CD4-positive, alpha-beta T cell (primary cell): ENCODE measurements around the gene EIF5A. TPM values are rescaled to one million over a fixed set of nuclear protein-coding genes. Genes with fewer than 3 reads are reported as not detected.

Source experiments
- ATAC-seq: fragments of 200-7000 bp; cut with Tn5 transposase; one replicate; pipeline ENCODE4 v1.10.0; 2022; ENCODE audit warnings: mild to moderate bottlenecking; ENCODE audit not compliant: poor library complexity
- CTCF ChIA-PET: fragments of 350-600 bp; sonication (Branson Sonifier 250); formaldehyde crosslinking; loops from one replicate; lab custom pipeline; 2021; ENCODE audit warnings: antibody characterized with exemption, inconsistent platforms; lab: Charles Lee
- POLR2A ChIA-PET: fragments of 350-600 bp; sonication (Branson Sonifier 250); formaldehyde crosslinking; loops from one replicate; lab custom pipeline; 2021; ENCODE audit warnings: antibody characterized with exemption, inconsistent platforms; lab: Charles Lee
- DNase-seq, 14 experiments: peaks; one replicate each; pipeline ENCODE4 v3.0.0-alpha.2; 2013 to 2020; ENCODE audit warnings: mixed read lengths in 2 of 14
- H3K27ac ChIP-seq, 2 donors: one replicate each; pipeline versions ENCODE4 v1.5.1 to v1.7.0; 2013; ENCODE audit warnings: low read length in 2 of 2, low read depth in 1 of 2, mild to moderate bottlenecking in 1 of 2
- H3K27me3 ChIP-seq, 2 experiments: 1 replicate in 1 of 2; 2 replicates in 1 of 2; pipeline versions ENCODE4 v1.6.1 to v1.7.0; 2013; ENCODE audit warnings: low read length in 2 of 2, control low read depth in 1 of 2, mild to moderate bottlenecking in 1 of 2, moderate library complexity in 1 of 2; ENCODE audit not compliant: insufficient read depth in 2 of 2, control insufficient read depth in 1 of 2
- H3K36me3 ChIP-seq: one replicate; pipeline ENCODE4 v1.6.1; 2013; ENCODE audit warnings: low read length, control low read depth; ENCODE audit not compliant: insufficient read depth
- H3K4me1 ChIP-seq: one replicate; pipeline ENCODE4 v1.6.1; 2013; ENCODE audit warnings: low read length, control low read depth; ENCODE audit not compliant: insufficient read depth
- H3K4me3 ChIP-seq: one replicate; pipeline ENCODE4 v1.5.1; 2013; ENCODE audit warnings: mild to moderate bottlenecking, low read length, moderate library complexity
- H3K9me3 ChIP-seq, 2 experiments: 1 replicate in 1 of 2; 2 replicates in 1 of 2; pipeline versions ENCODE4 v1.6.1 to v1.7.0; 2013; ENCODE audit warnings: low read length in 2 of 2, mild to moderate bottlenecking in 2 of 2, control low read depth in 1 of 2, moderate library complexity in 1 of 2; ENCODE audit not compliant: control insufficient read depth in 1 of 2, insufficient read depth in 1 of 2
- H3K27ac Mint-ChIP-seq: one replicate; pipeline ENCODE4 v1.8.0; 2020; ENCODE audit warnings: mixed read lengths
- H3K27me3 Mint-ChIP-seq: one replicate; pipeline ENCODE4 v1.8.0; 2021; ENCODE audit warnings: mixed read lengths
- H3K36me3 Mint-ChIP-seq: one replicate; pipeline ENCODE4 v1.8.0; 2021; ENCODE audit warnings: low read depth, mixed read lengths
- H3K4me1 Mint-ChIP-seq: one replicate; pipeline ENCODE4 v1.8.0; 2021; ENCODE audit warnings: low read depth, mixed read lengths
- H3K4me3 Mint-ChIP-seq: one replicate; pipeline ENCODE4 v1.8.0; 2020; ENCODE audit warnings: mild to moderate bottlenecking, mixed read lengths
- H3K9me3 Mint-ChIP-seq: one replicate; pipeline ENCODE4 v1.8.0; 2020; ENCODE audit warnings: mixed read lengths
- intact Hi-C, 2 experiments: fragments of 100-400 bp; cut with DNase I in 1 of 2; cut with micrococcal nuclease in 1 of 2; formaldehyde crosslinking; loops; one replicate each; pipeline versions ENCODE4 v1.15.1 to v1.9.0; 2023 to 2025; cut with DNase I, micrococcal nuclease
- total RNA-seq, 174 experiments: library from RNA in 2 of 174; stranded (reverse) in 2 of 174; gene quantifications; one replicate each; pipeline ENCODE4 v1.2.3 and lab custom pipeline; 2021 to 2026
- TF ChIP-seq, protein P1 (sequence below): fragments of 200-600 bp; IDR thresholded peaks from one replicate; pipeline ENCODE4 v1.8.0; 2022; ENCODE audit warnings: antibody characterized with exemption, mild to moderate bottlenecking

The EIF5A gene
- total RNA-seq, 2 experiments from 2014 or later: 471 to 480 TPM

- ATAC-seq (no peak), DNase-seq (peak in 3 of 14 experiments; percentile 15 to 62 (median 46))
- intact Hi-C loops: loop anchor here (5.0 to 10.0 kb wide), 4 partner anchors 50 to 312 kb away; partner anchors contain the start of genes FGF11 (in 1 of the 2), NLGN2 (in 1 of the 2), SLC16A11 (in 1 of the 2) and TMEM102 (in 1 of the 2)
- TF ChIP-seq, protein P1, sequence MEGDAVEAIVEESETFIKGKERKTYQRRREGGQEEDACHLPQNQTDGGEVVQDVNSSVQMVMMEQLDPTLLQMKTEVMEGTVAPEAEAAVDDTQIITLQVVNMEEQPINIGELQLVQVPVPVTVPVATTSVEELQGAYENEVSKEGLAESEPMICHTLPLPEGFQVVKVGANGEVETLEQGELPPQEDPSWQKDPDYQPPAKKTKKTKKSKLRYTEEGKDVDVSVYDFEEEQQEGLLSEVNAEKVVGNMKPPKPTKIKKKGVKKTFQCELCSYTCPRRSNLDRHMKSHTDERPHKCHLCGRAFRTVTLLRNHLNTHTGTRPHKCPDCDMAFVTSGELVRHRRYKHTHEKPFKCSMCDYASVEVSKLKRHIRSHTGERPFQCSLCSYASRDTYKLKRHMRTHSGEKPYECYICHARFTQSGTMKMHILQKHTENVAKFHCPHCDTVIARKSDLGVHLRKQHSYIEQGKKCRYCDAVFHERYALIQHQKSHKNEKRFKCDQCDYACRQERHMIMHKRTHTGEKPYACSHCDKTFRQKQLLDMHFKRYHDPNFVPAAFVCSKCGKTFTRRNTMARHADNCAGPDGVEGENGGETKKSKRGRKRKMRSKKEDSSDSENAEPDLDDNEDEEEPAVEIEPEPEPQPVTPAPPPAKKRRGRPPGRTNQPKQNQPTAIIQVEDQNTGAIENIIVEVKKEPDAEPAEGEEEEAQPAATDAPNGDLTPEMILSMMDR: no peak
- Mint-ChIP-seq H3K36me3 (peaks cover 12% of the 10 kb centered on the region), H3K9me3 (no peaks in the 10 kb centered on the region), H3K4me3 (peak overlapping the region; percentile 54), H3K4me1 (peaks cover 40% of the 10 kb centered on the region), H3K27me3 (no peaks in the 10 kb centered on the region), H3K27ac (peak overlapping the region; percentile 48)
- Histone ChIP-seq H3K27ac (no peak overlapping the region), H3K4me1 (peaks cover 51% of the 10 kb centered on the region), H3K4me3 (no peak overlapping the region), H3K27me3 (no peaks in the 10 kb centered on the region), H3K36me3 (peaks cover 12% of the 10 kb centered on the region), H3K9me3 (no peaks in the 10 kb centered on the region)
- CTCF ChIA-PET: interaction anchor here (5.1 kb wide), 1 partner anchor 82 kb away, joined by 55 read pairs; the partner anchor contains the start of gene TMEM102
- POLR2A ChIA-PET: interaction anchor here (1.2 to 2.7 kb wide), 5 partner anchors 18 to 230 kb away, joined by 4 to 13 read pairs (median 5); partner anchors contain the start of genes ACAP1 and MPDU1
These were observed 46.9 kb downstream of the EIF5A start for GRCh38 chr17:7354262-7354843.

GRCh38 chr17:7355053-7355452 is 47.6 kb downstream of the EIF5A start, which contains the start of gene TMEM95:
Gene TMEM95 (plus strand): TSS chr17:7355156. CDS start chr17:7355205, 49 bp downstream.
- ATAC-seq (no peak), DNase-seq (peak in 1 of 14 experiments; percentile 34)
- H3K4me1 Mint-ChIP-seq: peaks cover 34% of the 10 kb centered on the region
- H3K4me1 ChIP-seq: peaks cover 46% of the 10 kb centered on the region
- intact Hi-C loops: loop anchor here (5.0 to 10.0 kb wide), 4 partner anchors 50 to 147 kb away; partner anchors contain the start of genes NLGN2 (in 1 of the 2) and TMEM256 (in 1 of the 2)
- H3K27me3 ChIP-seq: no peaks in the 10 kb centered on the region
- H3K27ac ChIP-seq: no peak within 1 kb of the TSS
- CTCF ChIA-PET: interaction anchor here (0.8 to 5.1 kb wide), 8 partner anchors 15 to 161 kb away, joined by 3 to 55 read pairs (median 5); partner anchors contain the start of genes ACAP1, NEURL4, NLGN2 and TMEM102
- no peaks in the 10 kb centered on the region for H3K27me3 Mint-ChIP-seq
- no peaks in the 10 kb centered on the region for H3K9me3 Mint-ChIP-seq
- no peak within 1 kb of the TSS for H3K4me3 ChIP-seq
- no peaks in the 10 kb centered on the region for H3K9me3 ChIP-seq
- H3K36me3 ChIP-seq: peaks cover 8% of the 10 kb centered on the region
- peak within 1 kb of the TSS; percentile 72 for H3K4me3 Mint-ChIP-seq
- POLR2A ChIA-PET: interaction anchor here (1.1 to 2.7 kb wide), 6 partner anchors 19 to 206 kb away, joined by 3 to 13 read pairs (median 8); partner anchors contain the start of genes ACAP1, FGF11 and POLR2A
- TF ChIP-seq, protein P1: no peak
- H3K27ac Mint-ChIP-seq: peak within 1 kb of the TSS; percentile 48
- peaks cover 5% of the 10 kb centered on the region for H3K36me3 Mint-ChIP-seq

DNA sequence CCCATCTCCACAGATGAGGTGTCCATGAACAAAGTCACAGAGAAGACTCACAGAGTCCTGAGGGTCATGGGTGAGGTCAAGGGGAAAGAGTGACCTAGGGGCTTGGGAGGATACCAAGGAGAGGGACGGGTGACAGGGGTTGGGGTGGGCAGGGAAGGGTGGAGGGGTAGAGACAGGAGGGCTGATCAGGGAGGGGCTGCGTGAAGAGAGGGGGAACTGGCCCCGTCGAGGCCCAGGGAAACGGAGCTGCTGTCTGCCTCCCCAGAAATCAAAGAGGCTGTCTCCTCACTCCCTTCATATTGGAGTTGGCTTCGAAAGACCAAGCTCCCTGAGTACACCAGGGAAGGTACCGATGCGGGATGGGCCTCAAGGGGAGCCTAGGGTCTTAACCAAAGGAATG is 48.1 kb downstream of the EIF5A start:
- Mint-ChIP-seq H3K36me3 (peaks cover 5% of the 10 kb centered on the region), H3K4me1 (peaks cover 34% of the 10 kb centered on the region), H3K4me3 (no peak overlapping the region), H3K27ac (no peak overlapping the region), H3K9me3 (no peaks in the 10 kb centered on the region), H3K27me3 (no peaks in the 10 kb centered on the region)
- H3K27ac ChIP-seq: no peak overlapping the region
- H3K36me3 ChIP-seq: peaks cover 8% of the 10 kb centered on the region
- H3K9me3 ChIP-seq: no peaks in the 10 kb centered on the region
- H3K27me3 ChIP-seq: no peaks in the 10 kb centered on the region
- ChIA-PET CTCF (interaction anchor here (0.6 to 5.1 kb wide), 34 partner anchors 8 to 332 kb away, joined by 3 to 55 read pairs (median 4); partner anchors contain the start of genes ACAP1, FGF11, FXR2 and MPDU1), POLR2A (interaction anchor here (0.9 to 2.7 kb wide), 10 partner anchors 19 to 331 kb away, joined by 3 to 15 read pairs (median 5); partner anchors contain the start of genes ACAP1, FGF11 and POLR2A)
- no peak overlapping the region for H3K4me3 ChIP-seq
- ATAC-seq (no peak), DNase-seq (no peak)
- intact Hi-C loops: loop anchor here (5.0 to 10.0 kb wide), 4 partner anchors 49 to 147 kb away; partner anchors contain the start of genes NLGN2 (in 1 of the 2) and TMEM256 (in 1 of the 2)
- peaks cover 41% of the 10 kb centered on the region for H3K4me1 ChIP-seq
- TF ChIP-seq, protein P1: no peak
